Gastrocnemius medialis (tissue), 4 donors: ENCODE measurements around the gene GABRE. TPM values are rescaled to one million over a fixed set of nuclear protein-coding genes. Genes with fewer than 3 reads are reported as not detected.

ENCODE experiments used
- ATAC-seq, 2 donors: fragments of 150-250 bp; one replicate each; pipeline ENCODE4 v1.9.1; 2016
- DNase-seq, 2 donors: peaks; one replicate each; pipeline ENCODE4 v3.0.0-alpha.2; 2019
- H3K27ac ChIP-seq, 4 donors: fragments of 200-600 bp; sonication (generic); 1 replicate in 1 of 4; 2 replicates in 3 of 4; pipeline ENCODE4 v1.5.1; 2016 to 2018; ENCODE audit warnings: mild to moderate bottlenecking in 2 of 4, moderate library complexity in 1 of 4
- H3K27me3 ChIP-seq, 3 donors: fragments of 200-600 bp; sonication (generic) in 2 of 3; 1 replicate in 1 of 3; 2 replicates in 2 of 3; pipeline versions ENCODE4 v1.5.1 to v1.6.0; 2016 to 2019; ENCODE audit warnings: mild to moderate bottlenecking in 1 of 3, moderate library complexity in 1 of 3
- H3K36me3 ChIP-seq, 2 donors: fragments of 200-600 bp; sonication (generic) in 1 of 2; one replicate each; pipeline ENCODE4 v1.5.1; 2017 to 2018
- H3K4me1 ChIP-seq, 2 donors: fragments of 200-600 bp; sonication (generic) in 1 of 2; one replicate each; pipeline ENCODE4 v1.5.1; 2016 to 2017; ENCODE audit warnings: mild to moderate bottlenecking in 2 of 2
- H3K4me3 ChIP-seq, 4 donors: fragments of 200-600 bp; sonication (generic) in 3 of 4; 1 replicate in 1 of 4; 2 replicates in 3 of 4; pipeline ENCODE4 v1.5.1; 2016 to 2019; ENCODE audit warnings: mild to moderate bottlenecking in 2 of 4
- H3K9me3 ChIP-seq, 3 donors: fragments of 200-600 bp; sonication (generic) in 2 of 3; 1 replicate in 1 of 3; 2 replicates in 2 of 3; pipeline ENCODE4 v1.5.1; 2016 to 2019
- POLR2A ChIP-seq, 2 donors: fragments of 450-650 bp; IDR thresholded peaks; one replicate each; pipeline ENCODE4 v1.6.1; 2017; ENCODE audit warnings: antibody characterized with exemption in 2 of 2, mild to moderate bottlenecking in 2 of 2, moderate library complexity in 2 of 2
- in situ Hi-C, 4 donors: fragments of 200-750 bp; cut with MboI; loops; one replicate each; pipeline versions ENCODE4 v1.15.0 to v1.8.0; 2017; ENCODE audit warnings: low sequenced_read_pairs in 4 of 4
- intact Hi-C: fragments of 100-400 bp; cut with DNase I; formaldehyde crosslinking; loops from one replicate; pipeline ENCODE4 v1.15.1; 2023; ENCODE audit warnings: low total_unique reads
- total RNA-seq, 4 donors: library from RNA; depleted of rRNA; stranded (reverse); fragments of >200 nt; gene quantifications; one replicate each; pipeline versions ENCODE4 v1.1.0 to v1.2.3, GENCODE V29; 2016
- TF ChIP-seq, protein P1 (sequence below), 5 experiments: fragments of 450-650 bp in 3 of 5; fragments of 200-600 bp in 2 of 5; sonication (generic) in 2 of 5; IDR thresholded peaks in 4 of 5; conservative IDR thresholded peaks in 1 of 5; 1 replicate in 4 of 5; 2 replicates in 1 of 5; pipeline ENCODE4 v1.5.1; 2016 to 2019; ENCODE audit warnings: antibody characterized with exemption in 5 of 5, mild to moderate bottlenecking in 3 of 5, moderate library complexity in 3 of 5

Gene GABRE
- total RNA-seq, 4 donors from 2014 or later, result 0.26 to 4.8 (median 2.3) TPM

DNA sequence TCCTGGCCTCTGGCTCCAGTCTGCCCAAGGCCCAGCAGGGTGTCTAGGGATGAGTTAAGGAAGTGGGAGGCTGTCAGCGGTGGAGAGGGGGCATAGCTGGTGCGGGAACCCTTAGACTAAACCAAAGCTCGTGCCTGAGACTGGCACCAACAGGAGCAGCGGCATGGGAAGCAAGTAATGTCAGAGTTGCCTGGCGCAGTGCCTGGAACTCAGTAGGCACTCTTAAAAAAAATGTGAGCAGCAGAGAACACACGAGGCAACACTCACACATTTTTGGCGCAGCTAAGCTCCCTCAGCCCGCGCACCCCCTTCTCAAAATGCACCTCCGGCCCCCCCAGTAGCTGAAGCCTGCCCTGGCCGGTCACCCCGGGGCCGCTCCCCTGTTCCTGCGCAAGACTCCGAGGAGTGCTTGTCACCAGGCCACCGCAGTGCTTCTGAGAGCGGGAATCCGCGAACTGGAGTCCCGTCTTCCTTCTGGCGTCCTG lies 583 bp downstream of the GABRE start:
- Histone ChIP-seq H3K27me3 (peaks cover 0 to 3% (median 0%) of the 10 kb centered on the region in 3 donors), H3K4me1 (no peaks in the 10 kb centered on the region), H3K36me3 (no peaks in the 10 kb centered on the region), H3K9me3 (no peaks in the 10 kb centered on the region), H3K27ac (peak overlapping the region; percentile 37 to 57 (median 52)), H3K4me3 (peak overlapping the region; percentile 31 to 52 (median 42))
- ATAC-seq, result no peak
- in situ Hi-C loops, result no loop called here
- no peak for DNase-seq
- TF ChIP-seq, protein P1, sequence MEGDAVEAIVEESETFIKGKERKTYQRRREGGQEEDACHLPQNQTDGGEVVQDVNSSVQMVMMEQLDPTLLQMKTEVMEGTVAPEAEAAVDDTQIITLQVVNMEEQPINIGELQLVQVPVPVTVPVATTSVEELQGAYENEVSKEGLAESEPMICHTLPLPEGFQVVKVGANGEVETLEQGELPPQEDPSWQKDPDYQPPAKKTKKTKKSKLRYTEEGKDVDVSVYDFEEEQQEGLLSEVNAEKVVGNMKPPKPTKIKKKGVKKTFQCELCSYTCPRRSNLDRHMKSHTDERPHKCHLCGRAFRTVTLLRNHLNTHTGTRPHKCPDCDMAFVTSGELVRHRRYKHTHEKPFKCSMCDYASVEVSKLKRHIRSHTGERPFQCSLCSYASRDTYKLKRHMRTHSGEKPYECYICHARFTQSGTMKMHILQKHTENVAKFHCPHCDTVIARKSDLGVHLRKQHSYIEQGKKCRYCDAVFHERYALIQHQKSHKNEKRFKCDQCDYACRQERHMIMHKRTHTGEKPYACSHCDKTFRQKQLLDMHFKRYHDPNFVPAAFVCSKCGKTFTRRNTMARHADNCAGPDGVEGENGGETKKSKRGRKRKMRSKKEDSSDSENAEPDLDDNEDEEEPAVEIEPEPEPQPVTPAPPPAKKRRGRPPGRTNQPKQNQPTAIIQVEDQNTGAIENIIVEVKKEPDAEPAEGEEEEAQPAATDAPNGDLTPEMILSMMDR (IDR thresholded peaks at IDR 0.05 in 4 of 5, conservative IDR thresholded peaks at IDR 0.05 in 1 of 5), result no peak
- no peak for TF ChIP-seq POLR2A (IDR thresholded peaks at IDR 0.05)
- intact Hi-C loops, result no loop called here

GRCh38 chrX:151973060-151973661 lies 1.3 kb downstream of the GABRE start:
- H3K27ac ChIP-seq, result no peak overlapping the region
- H3K27me3 ChIP-seq, result peaks cover 0 to 3% (median 0%) of the 10 kb centered on the region in 3 donors
- in situ Hi-C loops, result no loop called here
- TF ChIP-seq POLR2A (IDR thresholded peaks at IDR 0.05), result no peak
- TF ChIP-seq, protein P1 (IDR thresholded peaks at IDR 0.05 in 4 of 5, conservative IDR thresholded peaks at IDR 0.05 in 1 of 5), result no peak
- intact Hi-C loops, result no loop called here
- peak overlapping the region in 3 of 4 donors; percentile 31 to 52 (median 47) for H3K4me3 ChIP-seq
- no peaks in the 10 kb centered on the region for H3K9me3 ChIP-seq
- H3K4me1 ChIP-seq, result no peaks in the 10 kb centered on the region
- DNase-seq (no peak), ATAC-seq (no peak)
- no peaks in the 10 kb centered on the region for H3K36me3 ChIP-seq

DNA sequence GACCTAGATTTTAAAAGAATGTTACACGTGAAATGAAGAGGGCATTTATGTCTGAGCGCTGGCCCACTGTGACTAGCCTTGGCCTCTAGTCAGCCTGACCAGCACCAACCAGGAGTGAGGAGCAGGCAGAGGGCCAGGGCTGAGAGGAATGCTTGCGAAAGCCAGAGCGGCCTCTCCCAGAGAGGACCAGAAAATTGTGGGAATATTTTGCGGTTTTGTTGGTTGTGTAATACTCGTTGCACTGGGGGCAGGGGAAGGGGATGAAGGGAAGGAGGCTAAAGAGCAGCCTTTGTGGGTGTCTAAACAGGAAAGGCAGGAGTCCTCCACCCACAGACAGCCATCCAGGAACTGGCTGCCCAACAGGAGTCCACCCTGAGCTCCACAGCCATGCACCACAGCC lies 3.8 kb downstream of the GABRE start:
- TF ChIP-seq POLR2A (IDR thresholded peaks at IDR 0.05), result no peak
- TF ChIP-seq, protein P1 (IDR thresholded peaks at IDR 0.05 in 4 of 5, conservative IDR thresholded peaks at IDR 0.05 in 1 of 5), result no peak
- no peak overlapping the region for H3K27ac ChIP-seq
- H3K27me3 ChIP-seq, result peaks cover 0 to 3% (median 0%) of the 10 kb centered on the region in 3 donors
- ATAC-seq (peak; percentile 57 to 61), DNase-seq (peak; percentile 32 to 61)
- no peak overlapping the region for H3K4me3 ChIP-seq
- no peaks in the 10 kb centered on the region for H3K4me1 ChIP-seq
- no peaks in the 10 kb centered on the region for H3K36me3 ChIP-seq
- no peaks in the 10 kb centered on the region for H3K9me3 ChIP-seq
- in situ Hi-C loops (no loop called here), intact Hi-C loops (no loop called here)

GRCh38 chrX:151970027-151970426 lies 4.4 kb downstream of the GABRE start:
- Histone ChIP-seq H3K27me3 (no peaks in the 10 kb centered on the region), H3K27ac (no peak overlapping the region), H3K4me1 (no peaks in the 10 kb centered on the region), H3K36me3 (no peaks in the 10 kb centered on the region), H3K4me3 (no peak overlapping the region), H3K9me3 (no peaks in the 10 kb centered on the region)
- intact Hi-C loops, result no loop called here
- no peak for DNase-seq
- TF ChIP-seq, protein P1 (IDR thresholded peaks at IDR 0.05 in 4 of 5, conservative IDR thresholded peaks at IDR 0.05 in 1 of 5), result no peak
- TF ChIP-seq POLR2A (IDR thresholded peaks at IDR 0.05), result no peak
- ATAC-seq, result no peak
- in situ Hi-C loops, result no loop called here
